Activated T-cell treated with anti-CD3 and anti-CD28 coated beads, Interleukin-2, amount 50 U/mL, for 24 hours (primary cell): ENCODE results near the gene XKR8.
A peak's percentile ranks its signal among the peaks of the same experiment; 100 is the strongest.

Experiments
- DNase-seq: peaks from one replicate; pipeline ENCODE4 v3.0.0-alpha.2; 2020
- H3K27ac Mint-ChIP-seq: 2 replicates; pipeline ENCODE4 v1.8.0; 2020; ENCODE audit warnings: mild to moderate bottlenecking, mixed read lengths
- H3K27me3 Mint-ChIP-seq: 2 replicates; pipeline ENCODE4 v1.8.0; 2020; ENCODE audit warnings: mixed read lengths
- H3K36me3 Mint-ChIP-seq: 2 replicates; pipeline ENCODE4 v1.8.0; 2020; ENCODE audit warnings: low read depth, mixed read lengths
- H3K4me1 Mint-ChIP-seq: 2 replicates; pipeline ENCODE4 v1.8.0; 2020; ENCODE audit warnings: low read depth, mixed read lengths
- H3K4me3 Mint-ChIP-seq: 2 replicates; pipeline ENCODE4 v1.8.0; 2020; ENCODE audit warnings: mild to moderate bottlenecking, moderate library complexity, mixed read lengths
- H3K9me3 Mint-ChIP-seq: 2 replicates; pipeline ENCODE4 v1.8.0; 2020; ENCODE audit warnings: mixed read lengths

XKR8 gene

GRCh38 chr1:27959792-27960603 lies at the start of gene XKR8:
Gene XKR8 (plus strand): TSS chr1:27959973. CDS start chr1:27960070, 97 bp downstream.
- no peaks in the 10 kb centered on the region for H3K9me3 Mint-ChIP-seq
- H3K4me1 Mint-ChIP-seq = peaks cover 23% of the 10 kb centered on the region
- H3K27ac Mint-ChIP-seq = peak within 1 kb of the TSS; percentile 89
- peak; percentile 91 for DNase-seq
- H3K4me3 Mint-ChIP-seq = peak within 1 kb of the TSS; percentile 80
- no peaks in the 10 kb centered on the region for H3K27me3 Mint-ChIP-seq
- H3K36me3 Mint-ChIP-seq = peaks cover 18% of the 10 kb centered on the region

- peaks cover 5% of the 10 kb centered on the region for H3K9me3 Mint-ChIP-seq
- peak overlapping the region; percentile 100 for H3K27ac Mint-ChIP-seq
- H3K4me3 Mint-ChIP-seq = peak overlapping the region; percentile 99
- no peak for DNase-seq
- peaks cover 67% of the 10 kb centered on the region for H3K36me3 Mint-ChIP-seq
- H3K27me3 Mint-ChIP-seq = no peaks in the 10 kb centered on the region
- H3K4me1 Mint-ChIP-seq = peaks cover 26% of the 10 kb centered on the region
Observed at GRCh38 chr1:27912429-27912828, 47.3 kb upstream of the XKR8 start.

- H3K27ac Mint-ChIP-seq = peak overlapping the region; percentile 100
- peaks cover 5% of the 10 kb centered on the region for H3K9me3 Mint-ChIP-seq
- H3K36me3 Mint-ChIP-seq = peaks cover 40% of the 10 kb centered on the region
- peaks cover 26% of the 10 kb centered on the region for H3K4me1 Mint-ChIP-seq
- no peaks in the 10 kb centered on the region for H3K27me3 Mint-ChIP-seq
- no peak overlapping the region for H3K4me3 Mint-ChIP-seq
- no peak for DNase-seq
Observed at GRCh38 chr1:27915082-27915575, 44.6 kb upstream of the XKR8 start.

GRCh38 chr1:27922272-27922671 lies 37.5 kb upstream of the XKR8 start:
- DNase-seq = no peak
- no peaks in the 10 kb centered on the region for H3K36me3 Mint-ChIP-seq
- no peaks in the 10 kb centered on the region for H3K4me1 Mint-ChIP-seq
- no peaks in the 10 kb centered on the region for H3K9me3 Mint-ChIP-seq
- H3K4me3 Mint-ChIP-seq = no peak overlapping the region
- no peaks in the 10 kb centered on the region for H3K27me3 Mint-ChIP-seq
- H3K27ac Mint-ChIP-seq = no peak overlapping the region

GRCh38 chr1:27928216-27928954 lies 31.4 kb upstream of the XKR8 start:
- H3K9me3 Mint-ChIP-seq = no peaks in the 10 kb centered on the region
- H3K4me1 Mint-ChIP-seq = no peaks in the 10 kb centered on the region
- H3K27ac Mint-ChIP-seq = no peak overlapping the region
- no peak overlapping the region for H3K4me3 Mint-ChIP-seq
- DNase-seq = no peak
- peaks cover 3% of the 10 kb centered on the region for H3K27me3 Mint-ChIP-seq
- H3K36me3 Mint-ChIP-seq = no peaks in the 10 kb centered on the region

- no peak overlapping the region for H3K27ac Mint-ChIP-seq
Observed at GRCh38 chr1:27931184-27931583, 28.6 kb upstream of the XKR8 start.

GRCh38 chr1:27931759-27932158 lies 28.0 kb upstream of the XKR8 start:
- DNase-seq = no peak
- H3K4me3 Mint-ChIP-seq = no peak overlapping the region
- no peak overlapping the region for H3K27ac Mint-ChIP-seq

More at GRCh38 chr1:27931184-27931583, 28.6 kb upstream of the XKR8 start:
- no peaks in the 10 kb centered on the region for H3K9me3 Mint-ChIP-seq
- no peak for DNase-seq
- H3K4me3 Mint-ChIP-seq = no peak overlapping the region
- H3K4me1 Mint-ChIP-seq = peaks cover 10% of the 10 kb centered on the region
- H3K27me3 Mint-ChIP-seq = peaks cover 23% of the 10 kb centered on the region
- H3K36me3 Mint-ChIP-seq = no peaks in the 10 kb centered on the region

GRCh38 chr1:27934818-27935549 lies 24.8 kb upstream of the XKR8 start, which contains the start of gene SMPDL3B:
Gene SMPDL3B (plus strand): TSS chr1:27935000. CDS start chr1:27935184, 184 bp downstream.
- Mint-ChIP-seq H3K27ac (peak within 1 kb of the TSS; percentile 27), H3K4me1 (peaks cover 12% of the 10 kb centered on the region), H3K36me3 (no peaks in the 10 kb centered on the region), H3K9me3 (no peaks in the 10 kb centered on the region), H3K4me3 (peak within 1 kb of the TSS; percentile 21), H3K27me3 (peaks cover 23% of the 10 kb centered on the region)
- DNase-seq = no peak

More at GRCh38 chr1:27931759-27932158, 28.0 kb upstream of the XKR8 start:
- Mint-ChIP-seq H3K36me3 (no peaks in the 10 kb centered on the region), H3K4me1 (peaks cover 10% of the 10 kb centered on the region), H3K27me3 (peaks cover 23% of the 10 kb centered on the region), H3K9me3 (no peaks in the 10 kb centered on the region)

GRCh38 chr1:27935721-27936120 lies 24.1 kb upstream of the XKR8 start:
- no peak overlapping the region for H3K27ac Mint-ChIP-seq
- H3K9me3 Mint-ChIP-seq = no peaks in the 10 kb centered on the region
- H3K4me3 Mint-ChIP-seq = no peak overlapping the region
- no peaks in the 10 kb centered on the region for H3K36me3 Mint-ChIP-seq
- peaks cover 19% of the 10 kb centered on the region for H3K4me1 Mint-ChIP-seq
- DNase-seq = no peak
- peaks cover 23% of the 10 kb centered on the region for H3K27me3 Mint-ChIP-seq

- H3K27ac Mint-ChIP-seq = no peak overlapping the region
- DNase-seq = no peak
Observed at GRCh38 chr1:27936370-27936769, 23.4 kb upstream of the XKR8 start.

GRCh38 chr1:27937524-27937836 lies 22.3 kb upstream of the XKR8 start:
- no peak overlapping the region for H3K27ac Mint-ChIP-seq
- H3K36me3 Mint-ChIP-seq = no peaks in the 10 kb centered on the region
- peaks cover 19% of the 10 kb centered on the region for H3K4me1 Mint-ChIP-seq
- H3K27me3 Mint-ChIP-seq = peaks cover 22% of the 10 kb centered on the region
- no peaks in the 10 kb centered on the region for H3K9me3 Mint-ChIP-seq
- H3K4me3 Mint-ChIP-seq = no peak overlapping the region
- no peak for DNase-seq

More at GRCh38 chr1:27936370-27936769, 23.4 kb upstream of the XKR8 start:
- Mint-ChIP-seq H3K4me3 (no peak overlapping the region), H3K9me3 (no peaks in the 10 kb centered on the region), H3K36me3 (no peaks in the 10 kb centered on the region), H3K27me3 (peaks cover 23% of the 10 kb centered on the region), H3K4me1 (peaks cover 19% of the 10 kb centered on the region)

GRCh38 chr1:27938488-27938887 lies 21.3 kb upstream of the XKR8 start:
- H3K4me1 Mint-ChIP-seq = peaks cover 27% of the 10 kb centered on the region
- no peak overlapping the region for H3K4me3 Mint-ChIP-seq
- no peak for DNase-seq
- H3K27ac Mint-ChIP-seq = no peak overlapping the region
- no peaks in the 10 kb centered on the region for H3K9me3 Mint-ChIP-seq
- no peaks in the 10 kb centered on the region for H3K36me3 Mint-ChIP-seq
- H3K27me3 Mint-ChIP-seq = peaks cover 19% of the 10 kb centered on the region

- H3K4me1 Mint-ChIP-seq = peaks cover 24% of the 10 kb centered on the region
- H3K9me3 Mint-ChIP-seq = no peaks in the 10 kb centered on the region
- no peak overlapping the region for H3K4me3 Mint-ChIP-seq
- H3K27me3 Mint-ChIP-seq = peaks cover 8% of the 10 kb centered on the region
- peak; percentile 75 for DNase-seq
- no peaks in the 10 kb centered on the region for H3K36me3 Mint-ChIP-seq
- peak overlapping the region; percentile 79 for H3K27ac Mint-ChIP-seq
Observed at GRCh38 chr1:27940297-27940696, 19.5 kb upstream of the XKR8 start.

GRCh38 chr1:27940870-27941560 lies 18.8 kb upstream of the XKR8 start:
- H3K4me1 Mint-ChIP-seq = peaks cover 22% of the 10 kb centered on the region
- no peak overlapping the region for H3K4me3 Mint-ChIP-seq
- no peaks in the 10 kb centered on the region for H3K9me3 Mint-ChIP-seq
- DNase-seq = no peak
- peaks cover under 1% of the 10 kb centered on the region for H3K27me3 Mint-ChIP-seq
- no peaks in the 10 kb centered on the region for H3K36me3 Mint-ChIP-seq
- H3K27ac Mint-ChIP-seq = no peak overlapping the region
